Ovary (tissue), 9 donors: ENCODE data around the gene MN1. TPM values are rescaled to one million over a fixed set of nuclear protein-coding genes. Genes with fewer than 3 reads are reported as not detected.

Experiments used
- DNase-seq, 5 donors: peaks; one replicate each; pipeline ENCODE4 v3.0.0-alpha.2; 2019 to 2020
- H3K27ac ChIP-seq, 2 donors: fragments of 200-600 bp; one replicate each; pipeline versions ENCODE4 v1.5.1 to v1.8.0; 2019 to 2022
- H3K27me3 ChIP-seq: fragments of 200-600 bp; one replicate; pipeline ENCODE4 v1.8.0; 2022
- H3K36me3 ChIP-seq: fragments of 200-600 bp; sonication (generic); one replicate; pipeline ENCODE4 v1.5.1; 2019
- H3K4me1 ChIP-seq: one replicate; pipeline ENCODE4 v1.8.1; 2013; ENCODE audit warnings: mild to moderate bottlenecking, moderate library complexity; ENCODE audit not compliant: insufficient read depth
- H3K4me3 ChIP-seq: fragments of 200-600 bp; sonication (generic); one replicate; pipeline ENCODE4 v1.5.1; 2017
- H3K9me3 ChIP-seq, 2 donors: fragments of 200-600 bp in 1 of 2; sonication (generic) in 1 of 2; one replicate each; pipeline versions ENCODE4 v1.5.1 to v1.8.1; 2013 to 2019; ENCODE audit warnings: mild to moderate bottlenecking in 1 of 2, moderate library complexity in 1 of 2
- CTCF ChIP-seq, 3 donors: fragments of 450-650 bp in 2 of 3; fragments of 200-600 bp in 1 of 3; IDR thresholded peaks; one replicate each; pipeline versions ENCODE4 v1.5.1 to v1.8.0; 2016 to 2022; ENCODE audit warnings: antibody characterized with exemption in 3 of 3, mild to moderate bottlenecking in 1 of 3
- EP300 ChIP-seq: sonication (generic); formaldehyde crosslinking; IDR thresholded peaks from one replicate; pipeline ENCODE4 v1.6.1; 2017; ENCODE audit warnings: antibody characterized with exemption
- POLR2A ChIP-seq: fragments of 450-650 bp; IDR thresholded peaks from one replicate; pipeline ENCODE4 v1.6.1; 2017; ENCODE audit warnings: antibody characterized with exemption, mild to moderate bottlenecking, moderate library complexity
- WGBS, 3 donors: extraction: QIAGEN DNeasy Blood & Tissue Kit in 1 of 3; methylation state at CpG; one replicate each; pipeline versions ENCODE4 v1.1.5 to v1.1.7; 2013 to 2017; 5-methylcytosine and 5-hydroxymethylcytosine counted together
- intact Hi-C, 4 donors: fragments of 100-400 bp; cut with DNase I; formaldehyde crosslinking; loops; one replicate each; pipeline versions ENCODE4 v1.11.0 to v1.15.1; 2022 to 2023
- polyA plus RNA-seq, 2 donors: library from polyadenylated mRNA; stranded (reverse); fragments of 200-250 nt in 1 of 2; fragments of 350-450 nt in 1 of 2; fragmentation: Illumina TruSeq in 1 of 2; extraction: RNeasy Lipid Tissue Mini Kit (QIAGEN cat#74804) in 1 of 2; gene quantifications; one replicate each; pipeline ENCODE4 v1.2.3, GENCODE V29; 2013 to 2014
- total RNA-seq, 7 donors: library from RNA; depleted of rRNA in 2 of 7; stranded (reverse); fragments of >200 nt in 2 of 7; fragmentation: NEBNext Ultra II Directional in 3 of 7; extraction: Animal tissue kit (Norgen Biotek cat#: 25700) in 3 of 7; gene quantifications; one replicate each; pipeline versions ENCODE4 v1.1.0 to v1.2.4, GENCODE V29; 2016 to 2023
- donor health status: DM: no; HTN: no; CAD: no; lungs with moderate emphysema.
- donor health status: DM: no; HTN: no; CAD: no.
- donor health status: Bipolar disorder and iron deficiency.
- donor health status: DM: yes; HTN: yes; CAD: no.
- donor health status: DM: no; HTN: no; CAD: no.
- donor health status: DM: yes; HTN: yes; CAD: no.

The MN1 gene
- total and polyA plus RNA-seq, 9 donors, result 6.7 to 33.5 (median 13.4) TPM

- TF ChIP-seq POLR2A (no peak), EP300 (no peak), CTCF (IDR thresholded peaks at IDR 0.05) (no peak)
- WGBS, 3 donors, result 44 to 54% (median 45%) methylated on average over 12 of the region's 12 CpGs
- no peaks in the 10 kb centered on the region for H3K9me3 ChIP-seq
- H3K27me3 ChIP-seq, result no peaks in the 10 kb centered on the region
- no peaks in the 10 kb centered on the region for H3K4me1 ChIP-seq
- H3K27ac ChIP-seq, result no peak overlapping the region
- DNase-seq, result no peak
- H3K4me3 ChIP-seq, result no peak overlapping the region
- H3K36me3 ChIP-seq, result no peaks in the 10 kb centered on the region
- intact Hi-C loops, result no loop called here
Observed at GRCh38 chr22:27705408-27706080, 96.0 kb downstream of the MN1 start.

GRCh38 chr22:27704581-27704980, 97.0 kb downstream of the MN1 start:
- H3K36me3 ChIP-seq, result no peaks in the 10 kb centered on the region
- TF ChIP-seq CTCF (IDR thresholded peaks at IDR 0.05) (no peak), POLR2A (no peak)
- WGBS, 3 donors, result 93 to 96% (median 95%) methylated on average over 6 of the region's 6 CpGs
- H3K4me1 ChIP-seq, result no peaks in the 10 kb centered on the region
- no peaks in the 10 kb centered on the region for H3K9me3 ChIP-seq
- DNase-seq, result no peak
- intact Hi-C loops, result no loop called here
- no peak overlapping the region for H3K4me3 ChIP-seq
- no peaks in the 10 kb centered on the region for H3K27me3 ChIP-seq
- no peak overlapping the region for H3K27ac ChIP-seq

- H3K4me1 ChIP-seq, result no peaks in the 10 kb centered on the region
- no peak overlapping the region for H3K27ac ChIP-seq
- intact Hi-C loops, result no loop called here
- TF ChIP-seq POLR2A, result no peak
- H3K4me3 ChIP-seq, result no peak overlapping the region
- WGBS, 3 donors, result 75 to 86% (median 77%) methylated on average over 10 of the region's 10 CpGs
- H3K9me3 ChIP-seq, result no peaks in the 10 kb centered on the region
- no peak for DNase-seq
- no peaks in the 10 kb centered on the region for H3K27me3 ChIP-seq
- H3K36me3 ChIP-seq, result no peaks in the 10 kb centered on the region
Observed at GRCh38 chr22:27699383-27700019, 102.1 kb downstream of the MN1 start.

GRCh38 chr22:27698813-27699212, 102.7 kb downstream of the MN1 start:
- no peak for DNase-seq
- WGBS, 3 donors, result 60 to 70% (median 68%) methylated on average over 5 of the region's 5 CpGs
- no peaks in the 10 kb centered on the region for H3K4me1 ChIP-seq
- intact Hi-C loops, result no loop called here
- no peak overlapping the region for H3K27ac ChIP-seq
- no peaks in the 10 kb centered on the region for H3K27me3 ChIP-seq
- TF ChIP-seq POLR2A (no peak), EP300 (no peak), CTCF (IDR thresholded peaks at IDR 0.05) (no peak)
- no peaks in the 10 kb centered on the region for H3K9me3 ChIP-seq
- no peak overlapping the region for H3K4me3 ChIP-seq
- no peaks in the 10 kb centered on the region for H3K36me3 ChIP-seq

Other genes starting within 250 kb of the MN1 start
- gene PITPNB, start 117.5 kb upstream of the MN1 start, total RNA-seq, result 10 to 100 TPM; 36.1 to 70.3 (median 60.9) TPM
- gene PITPNB, start 117.5 kb upstream of the MN1 start, polyA plus RNA-seq, result 10 to 100 TPM; 26.6 to 77.2 TPM